SK-N-SH (cell line): Measurements from ENCODE around the gene GDNF. TPM values are rescaled to one million over a fixed set of nuclear protein-coding genes. Genes with fewer than 3 reads are reported as not detected.

Experiments
- CTCF ChIA-PET: fragments of 300-600, 350-600 bp; formaldehyde crosslinking; extraction: SDS; loops from one replicate; lab custom pipeline; 2021; lab: Yijun Ruan, JAX
- POLR2A ChIA-PET: fragments of 350-600 bp; sonication (Branson Sonifier 250); formaldehyde crosslinking; extraction: SDS; loops from one replicate; lab custom pipeline; 2020; ENCODE audit warnings: antibody characterized with exemption, inconsistent platforms; lab: Yijun Ruan, JAX
- DNase-seq: peaks from one replicate; pipeline ENCODE4 v3.0.0; 2012
- H2AFZ ChIP-seq: fragments of 200-600 bp; sonication (generic); 2 replicates; pipeline ENCODE4 v1.8.1; 2016; ENCODE audit warnings: antibody characterized with exemption, mild to moderate bottlenecking, low read depth
- H3F3A ChIP-seq: fragments of 200-600 bp; sonication (generic); replicated peaks from 2 replicates; pipeline ENCODE3; 2016; ENCODE audit warnings: antibody characterized with exemption, mild to moderate bottlenecking; ENCODE audit not compliant: insufficient read depth
- H3K27ac ChIP-seq, 2 experiments: fragments of 200-500 bp in 1 of 2; fragments of 200-600 bp in 1 of 2; sonication (Bioruptor generic) in 1 of 2; sonication (generic), shearing (Covaris generic) in 1 of 2; 2 replicates each; pipeline versions ENCODE4 v1.5.1 to v1.6.1; 2014 to 2016; ENCODE audit warnings: low read depth in 2 of 2, inconsistent platforms in 1 of 2, low read length in 1 of 2, mild to moderate bottlenecking in 1 of 2, mixed read lengths in 1 of 2
- H3K27me3 ChIP-seq: fragments of 200-600 bp; sonication (generic), shearing (Covaris generic); 2 replicates; pipeline ENCODE4 v1.6.1; 2016; ENCODE audit warnings: mixed run types; ENCODE audit not compliant: insufficient read depth
- H3K36me3 ChIP-seq, 2 experiments: fragments of 200-500 bp in 1 of 2; fragments of 200-600 bp in 1 of 2; sonication (Bioruptor generic) in 1 of 2; sonication (generic) in 1 of 2; replicated peaks in 1 of 2; 2 replicates each; pipeline versions ENCODE3 to v1.5.1; 2014 to 2016; ENCODE audit warnings: low read length in 1 of 2, mild to moderate bottlenecking in 1 of 2; ENCODE audit not compliant: insufficient read depth in 2 of 2, control insufficient read depth in 1 of 2
- H3K4me1 ChIP-seq, 2 experiments: fragments of 200-500 bp in 1 of 2; fragments of 200-600 bp in 1 of 2; sonication (Bioruptor generic) in 1 of 2; sonication (generic), shearing (Covaris generic) in 1 of 2; 2 replicates each; pipeline versions ENCODE4 v1.5.1 to v1.6.1; 2014 to 2016; ENCODE audit warnings: low read depth in 1 of 2, low read length in 1 of 2, mixed run types in 1 of 2; ENCODE audit not compliant: insufficient read depth in 2 of 2, control insufficient read depth in 1 of 2
- H3K4me2 ChIP-seq: fragments of 200-600 bp; sonication (generic), shearing (Covaris generic); 2 replicates; pipeline ENCODE4 v1.6.1; 2017; ENCODE audit warnings: mixed run types
- H3K4me3 ChIP-seq, 2 experiments: fragments of 200-500 bp in 1 of 2; fragments of 200-600 bp in 1 of 2; sonication (Bioruptor generic) in 1 of 2; sonication (generic), shearing (Covaris generic) in 1 of 2; 2 replicates each; pipeline versions ENCODE4 v1.5.1 to v1.8.1; 2014 to 2016; ENCODE audit warnings: low read depth in 2 of 2, inconsistent platforms in 1 of 2, low read length in 1 of 2, mild to moderate bottlenecking in 1 of 2, mixed read lengths in 1 of 2, moderate library complexity in 1 of 2
- H3K79me2 ChIP-seq: fragments of 200-600 bp; sonication (generic); 2 replicates; pipeline ENCODE4 v1.8.1; 2017; ENCODE audit warnings: mild to moderate bottlenecking; ENCODE audit not compliant: insufficient read depth
- H3K9ac ChIP-seq: fragments of 200-600 bp; sonication (generic); 2 replicates; pipeline ENCODE4 v1.6.1; 2017; ENCODE audit warnings: mixed run types
- H3K9me2 ChIP-seq: fragments of 200-600 bp; sonication (generic); 2 replicates; pipeline ENCODE4 v1.6.1; 2017; ENCODE audit warnings: mixed run types
- H3K9me3 ChIP-seq: fragments of 200-600 bp; sonication (generic); 2 replicates; pipeline ENCODE4 v1.6.1; 2017; ENCODE audit warnings: mixed run types, mild to moderate bottlenecking, moderate library complexity
- H4K20me1 ChIP-seq: fragments of 200-600 bp; sonication (generic); 2 replicates; pipeline ENCODE4 v1.6.1; 2017; ENCODE audit warnings: mild to moderate bottlenecking, mixed run types; ENCODE audit not compliant: insufficient read depth
- ELF1 ChIP-seq: IDR thresholded peaks from 2 replicates; pipeline ENCODE4 v1.4.0; 2012
- EP300 ChIP-seq, 2 experiments: IDR thresholded peaks; 2 replicates each; pipeline versions ENCODE4 v1.4.0 to v1.6.1; 2012; ENCODE audit warnings: borderline replicate concordance in 1 of 2, low read depth in 1 of 2, low read length in 1 of 2
- FOSL2 ChIP-seq: IDR thresholded peaks from 2 replicates; pipeline ENCODE4 v1.4.0; 2012; ENCODE audit warnings: low read depth, mild to moderate bottlenecking, moderate library complexity, borderline replicate concordance
- FOXJ3 ChIP-seq: sonication (generic); formaldehyde crosslinking; IDR thresholded peaks from 2 replicates; pipeline ENCODE4 v1.5.1; 2020; ENCODE audit warnings: mild to moderate bottlenecking, missing genetic modification reagents
- FOXM1 ChIP-seq: IDR thresholded peaks from 2 replicates; pipeline ENCODE4 v1.4.0; 2012; ENCODE audit warnings: low read depth, mild to moderate bottlenecking
- GABPA ChIP-seq: IDR thresholded peaks from 2 replicates; pipeline ENCODE4 v1.4.0; 2012; ENCODE audit warnings: low read depth, mild to moderate bottlenecking
- GATA2 ChIP-seq: sonication (generic); formaldehyde crosslinking; IDR thresholded peaks from 2 replicates; pipeline ENCODE4 v1.5.0; 2020; ENCODE audit warnings: mild to moderate bottlenecking, missing genetic modification reagents
- JUND ChIP-seq: IDR thresholded peaks from 2 replicates; pipeline ENCODE4 v1.4.0; 2012
- MXI1 ChIP-seq: IDR thresholded peaks from 2 replicates; pipeline ENCODE4 v1.6.1; 2012; ENCODE audit warnings: mild to moderate bottlenecking, low read depth, low read length, improper control_type of control experiment
- NRF1 ChIP-seq: IDR thresholded peaks from 2 replicates; pipeline ENCODE4 v1.6.1; 2012; ENCODE audit warnings: low read depth, mild to moderate bottlenecking, low read length
- POLR2AphosphoS5 ChIP-seq: IDR thresholded peaks from 2 replicates; pipeline ENCODE4 v1.6.1; 2012; ENCODE audit warnings: low read depth, low read length
- RCOR1 ChIP-seq: fragments of 150-350 bp; IDR thresholded peaks from 2 replicates; pipeline ENCODE4 v1.6.1; 2017; ENCODE audit warnings: antibody characterized with exemption, low read length
- RXRA ChIP-seq: IDR thresholded peaks from 2 replicates; pipeline ENCODE4 v1.4.0; 2012; ENCODE audit warnings: low read depth, mild to moderate bottlenecking, borderline replicate concordance
- SIN3A ChIP-seq: IDR thresholded peaks from 2 replicates; pipeline ENCODE4 v1.6.1; 2012; ENCODE audit warnings: low read depth, mild to moderate bottlenecking, low read length, moderate library complexity, borderline replicate concordance
- SMC3 ChIP-seq: IDR thresholded peaks from 2 replicates; pipeline ENCODE4 v1.6.1; 2012; ENCODE audit warnings: low read depth, low read length, improper control_type of control experiment
- TCF12 ChIP-seq: IDR thresholded peaks from 2 replicates; pipeline ENCODE4 v1.4.0; 2012
- USF1 ChIP-seq: IDR thresholded peaks from 2 replicates; pipeline ENCODE4 v1.4.0; 2012; ENCODE audit warnings: low read depth, borderline replicate concordance
- YY1 ChIP-seq: IDR thresholded peaks from 2 replicates; pipeline ENCODE4 v1.4.0; 2012; ENCODE audit warnings: low read depth, mild to moderate bottlenecking
- WGBS: methylation state at CpG from one replicate; pipeline ENCODE4 v1.1.6; 2017; ENCODE audit warnings: low lambda C conversion rate; 5-methylcytosine and 5-hydroxymethylcytosine counted together
- polyA plus RNA-seq, 3 experiments: library from polyadenylated mRNA; depleted of rRNA; stranded (reverse); fragments of >200 nt; gene quantifications; 2 replicates each; pipeline ENCODE4 v1.2.3, GENCODE V29; 2012
- TF ChIP-seq, protein P1 (sequence below): IDR thresholded peaks from 2 replicates; pipeline ENCODE4 v1.6.1; 2012; ENCODE audit warnings: mild to moderate bottlenecking, low read depth, low read length, moderate library complexity
- TF ChIP-seq, protein P2 (sequence below): IDR thresholded peaks from 2 replicates; pipeline ENCODE4 v1.4.0; 2012; ENCODE audit warnings: low read depth, borderline replicate concordance
- TF ChIP-seq, protein P3 (sequence below): IDR thresholded peaks from 2 replicates; pipeline ENCODE4; 2012
- TF ChIP-seq, protein P4 (sequence below): fragments of 150-350 bp; IDR thresholded peaks from 2 replicates; pipeline ENCODE4 v1.6.1; 2017; ENCODE audit warnings: antibody characterized with exemption, low read length, low read depth, borderline replicate concordance

Gene GDNF
- polyA plus RNA-seq, 1 of the 3 experiments (the other 2 are of a cell fraction), result 9.0 TPM

- no peaks in the 10 kb centered on the region for H3K9me2 ChIP-seq
- POLR2A ChIA-PET, result no interaction called here
Observed at GRCh38 chr5:37803487-37803886, 36.4 kb downstream of the GDNF start.

GRCh38 chr5:37801521-37801920 is 38.3 kb downstream of the GDNF start:
- Histone ChIP-seq H3K79me2 (no peaks in the 10 kb centered on the region), H3F3A (no peaks in the 10 kb centered on the region), H3K9ac (no peak overlapping the region), H4K20me1 (no peaks in the 10 kb centered on the region), H3K4me2 (no peak overlapping the region), H3K9me2 (no peaks in the 10 kb centered on the region), H3K9me3 (no peaks in the 10 kb centered on the region), H3K4me3 (no peak overlapping the region), H2AFZ (no peak overlapping the region), H3K4me1 (no peaks in the 10 kb centered on the region)
- CTCF ChIA-PET, result no interaction called here
- no peak for DNase-seq
- 35% methylated on average over 2 of the region's 2 CpGs for WGBS
- POLR2A ChIA-PET, result no interaction called here
- TF ChIP-seq POLR2AphosphoS5 (no peak), SIN3A (no peak), RCOR1 (no peak), TCF12 (no peak), YY1 (no peak), USF1 (no peak), FOXJ3 (no peak), GATA2 (no peak), FOSL2 (no peak), RXRA (no peak), ELF1 (no peak), EP300 (IDR thresholded peaks at IDR 0.05; ENCODE audit: borderline replicate concordance in 1 of 2, low read depth in 1 of 2, low read length in 1 of 2) (no peak), SMC3 (no peak)
- TF ChIP-seq, protein P1, sequence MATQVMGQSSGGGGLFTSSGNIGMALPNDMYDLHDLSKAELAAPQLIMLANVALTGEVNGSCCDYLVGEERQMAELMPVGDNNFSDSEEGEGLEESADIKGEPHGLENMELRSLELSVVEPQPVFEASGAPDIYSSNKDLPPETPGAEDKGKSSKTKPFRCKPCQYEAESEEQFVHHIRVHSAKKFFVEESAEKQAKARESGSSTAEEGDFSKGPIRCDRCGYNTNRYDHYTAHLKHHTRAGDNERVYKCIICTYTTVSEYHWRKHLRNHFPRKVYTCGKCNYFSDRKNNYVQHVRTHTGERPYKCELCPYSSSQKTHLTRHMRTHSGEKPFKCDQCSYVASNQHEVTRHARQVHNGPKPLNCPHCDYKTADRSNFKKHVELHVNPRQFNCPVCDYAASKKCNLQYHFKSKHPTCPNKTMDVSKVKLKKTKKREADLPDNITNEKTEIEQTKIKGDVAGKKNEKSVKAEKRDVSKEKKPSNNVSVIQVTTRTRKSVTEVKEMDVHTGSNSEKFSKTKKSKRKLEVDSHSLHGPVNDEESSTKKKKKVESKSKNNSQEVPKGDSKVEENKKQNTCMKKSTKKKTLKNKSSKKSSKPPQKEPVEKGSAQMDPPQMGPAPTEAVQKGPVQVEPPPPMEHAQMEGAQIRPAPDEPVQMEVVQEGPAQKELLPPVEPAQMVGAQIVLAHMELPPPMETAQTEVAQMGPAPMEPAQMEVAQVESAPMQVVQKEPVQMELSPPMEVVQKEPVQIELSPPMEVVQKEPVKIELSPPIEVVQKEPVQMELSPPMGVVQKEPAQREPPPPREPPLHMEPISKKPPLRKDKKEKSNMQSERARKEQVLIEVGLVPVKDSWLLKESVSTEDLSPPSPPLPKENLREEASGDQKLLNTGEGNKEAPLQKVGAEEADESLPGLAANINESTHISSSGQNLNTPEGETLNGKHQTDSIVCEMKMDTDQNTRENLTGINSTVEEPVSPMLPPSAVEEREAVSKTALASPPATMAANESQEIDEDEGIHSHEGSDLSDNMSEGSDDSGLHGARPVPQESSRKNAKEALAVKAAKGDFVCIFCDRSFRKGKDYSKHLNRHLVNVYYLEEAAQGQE, result no peak
- TF ChIP-seq, protein P2, sequence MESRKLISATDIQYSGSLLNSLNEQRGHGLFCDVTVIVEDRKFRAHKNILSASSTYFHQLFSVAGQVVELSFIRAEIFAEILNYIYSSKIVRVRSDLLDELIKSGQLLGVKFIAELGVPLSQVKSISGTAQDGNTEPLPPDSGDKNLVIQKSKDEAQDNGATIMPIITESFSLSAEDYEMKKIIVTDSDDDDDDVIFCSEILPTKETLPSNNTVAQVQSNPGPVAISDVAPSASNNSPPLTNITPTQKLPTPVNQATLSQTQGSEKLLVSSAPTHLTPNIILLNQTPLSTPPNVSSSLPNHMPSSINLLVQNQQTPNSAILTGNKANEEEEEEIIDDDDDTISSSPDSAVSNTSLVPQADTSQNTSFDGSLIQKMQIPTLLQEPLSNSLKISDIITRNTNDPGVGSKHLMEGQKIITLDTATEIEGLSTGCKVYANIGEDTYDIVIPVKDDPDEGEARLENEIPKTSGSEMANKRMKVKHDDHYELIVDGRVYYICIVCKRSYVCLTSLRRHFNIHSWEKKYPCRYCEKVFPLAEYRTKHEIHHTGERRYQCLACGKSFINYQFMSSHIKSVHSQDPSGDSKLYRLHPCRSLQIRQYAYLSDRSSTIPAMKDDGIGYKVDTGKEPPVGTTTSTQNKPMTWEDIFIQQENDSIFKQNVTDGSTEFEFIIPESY, result no peak
- TF ChIP-seq, all 33 proteins: peak for 0
- H3K27me3 ChIP-seq, result no peaks in the 10 kb centered on the region
- no peak overlapping the region for H3K27ac ChIP-seq
- H3K36me3 ChIP-seq, result no peaks in the 10 kb centered on the region

More at GRCh38 chr5:37803487-37803886, 36.4 kb downstream of the GDNF start:
- WGBS, result 0% methylated on average over 1 of the region's 1 CpG
- Histone ChIP-seq H4K20me1 (no peaks in the 10 kb centered on the region), H2AFZ (no peak overlapping the region), H3K4me1 (no peaks in the 10 kb centered on the region; a peak in 1 of 4 replicates), H3F3A (no peaks in the 10 kb centered on the region), H3K36me3 (no peaks in the 10 kb centered on the region), H3K9me3 (no peaks in the 10 kb centered on the region), H3K4me3 (no peak overlapping the region), H3K4me2 (no peak overlapping the region), H3K27me3 (no peaks in the 10 kb centered on the region), H3K79me2 (no peaks in the 10 kb centered on the region), H3K9ac (no peak overlapping the region), H3K27ac (no peak overlapping the region)
- CTCF ChIA-PET, result no interaction called here
- TF ChIP-seq SIN3A, result no peak
- TF ChIP-seq, protein P3, sequence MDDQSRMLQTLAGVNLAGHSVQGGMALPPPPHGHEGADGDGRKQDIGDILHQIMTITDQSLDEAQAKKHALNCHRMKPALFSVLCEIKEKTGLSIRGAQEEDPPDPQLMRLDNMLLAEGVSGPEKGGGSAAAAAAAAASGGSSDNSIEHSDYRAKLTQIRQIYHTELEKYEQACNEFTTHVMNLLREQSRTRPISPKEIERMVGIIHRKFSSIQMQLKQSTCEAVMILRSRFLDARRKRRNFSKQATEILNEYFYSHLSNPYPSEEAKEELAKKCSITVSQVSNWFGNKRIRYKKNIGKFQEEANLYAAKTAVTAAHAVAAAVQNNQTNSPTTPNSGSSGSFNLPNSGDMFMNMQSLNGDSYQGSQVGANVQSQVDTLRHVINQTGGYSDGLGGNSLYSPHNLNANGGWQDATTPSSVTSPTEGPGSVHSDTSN, result no peak
- no peak for TF ChIP-seq JUND
- TF ChIP-seq NRF1, result no peak
- no peak for TF ChIP-seq ELF1
- TF ChIP-seq FOXM1, result no peak
- no peak for TF ChIP-seq MXI1
- TF ChIP-seq, protein P4, sequence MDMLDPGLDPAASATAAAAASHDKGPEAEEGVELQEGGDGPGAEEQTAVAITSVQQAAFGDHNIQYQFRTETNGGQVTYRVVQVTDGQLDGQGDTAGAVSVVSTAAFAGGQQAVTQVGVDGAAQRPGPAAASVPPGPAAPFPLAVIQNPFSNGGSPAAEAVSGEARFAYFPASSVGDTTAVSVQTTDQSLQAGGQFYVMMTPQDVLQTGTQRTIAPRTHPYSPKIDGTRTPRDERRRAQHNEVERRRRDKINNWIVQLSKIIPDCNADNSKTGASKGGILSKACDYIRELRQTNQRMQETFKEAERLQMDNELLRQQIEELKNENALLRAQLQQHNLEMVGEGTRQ, result no peak
- TF ChIP-seq GABPA, result no peak
- DNase-seq, result no peak
